Stimulated activated CD4-positive, alpha-beta T cell treated with anti-CD3 and anti-CD28 coated beads, TNF-alpha, amount 100 ng/mL, for 24 hours (primary cell): ENCODE results near the gene QSOX2.
A peak's percentile ranks its signal among the peaks of the same experiment; 100 is the strongest.

Source experiments
- DNase-seq, 3 experiments: peaks; one replicate each; pipeline ENCODE4 v3.0.0-alpha.2; 2020; ENCODE audit warnings: low read depth in 3 of 3

The QSOX2 gene

GRCh38 chr9:136172412-136173079 lies 73.1 kb downstream of the QSOX2 start:
- DNase-seq = no peak

- DNase-seq = no peak
Observed at GRCh38 chr9:136171801-136172411, 73.7 kb downstream of the QSOX2 start.

GRCh38 chr9:136171009-136171800 lies 74.4 kb downstream of the QSOX2 start:
- no peak for DNase-seq

GRCh38 chr9:136170006-136170901 lies 75.4 kb downstream of the QSOX2 start:
- peak; percentile 13 to 62 (median 24) for DNase-seq

- no peak for DNase-seq
Observed at GRCh38 chr9:136169495-136169894, 76.1 kb downstream of the QSOX2 start.

- no peak for DNase-seq
Observed at GRCh38 chr9:136163248-136163850, 82.3 kb downstream of the QSOX2 start.

GRCh38 chr9:136160995-136161610 lies 84.5 kb downstream of the QSOX2 start:
- no peak for DNase-seq

- DNase-seq = no peak
Observed at GRCh38 chr9:136160381-136160841, 85.2 kb downstream of the QSOX2 start.

- DNase-seq = no peak
Observed at GRCh38 chr9:136159851-136160250, 85.8 kb downstream of the QSOX2 start.

GRCh38 chr9:136157477-136158265 lies 87.9 kb downstream of the QSOX2 start:
- DNase-seq = no peak
